ENCODE data around the gene RAPGEF1. TPM values are rescaled to one million over a fixed set of nuclear protein-coding genes. Genes with fewer than 3 reads are reported as not detected.
A peak's percentile ranks its signal among the peaks of the same experiment; 100 is the strongest.

Gene RAPGEF1
- polyA plus RNA-seq, 1 donor, result 122 TPM

GRCh38 chr9:131595696-131596429 lies 144.0 kb downstream of the RAPGEF1 start:
- no peak for DNase-seq

GRCh38 chr9:131594906-131595665 lies 144.8 kb downstream of the RAPGEF1 start:
- DNase-seq, result no peak

GRCh38 chr9:131593936-131594665 lies 145.8 kb downstream of the RAPGEF1 start:
- no peak for DNase-seq

- DNase-seq, result no peak
These were observed 146.6 kb downstream of the RAPGEF1 start for GRCh38 chr9:131593091-131593820.

GRCh38 chr9:131591845-131592208 lies 148.0 kb downstream of the RAPGEF1 start:
- no peak for DNase-seq

GRCh38 chr9:131590907-131591844 lies 148.7 kb downstream of the RAPGEF1 start:
- DNase-seq, result peak; percentile 72

- no peak for DNase-seq
These were observed 149.4 kb downstream of the RAPGEF1 start for GRCh38 chr9:131590449-131590848.

- DNase-seq, result no peak
These were observed 149.9 kb downstream of the RAPGEF1 start for GRCh38 chr9:131589993-131590392.

- DNase-seq, result no peak
These were observed 150.7 kb downstream of the RAPGEF1 start for GRCh38 chr9:131589124-131589711.

- DNase-seq, result no peak
These were observed 151.5 kb downstream of the RAPGEF1 start for GRCh38 chr9:131588396-131588795.

GRCh38 chr9:131587906-131588305 lies 152.0 kb downstream of the RAPGEF1 start:
- DNase-seq, result no peak

- no peak for DNase-seq
These were observed 152.5 kb downstream of the RAPGEF1 start for GRCh38 chr9:131587331-131587730.

- no peak for DNase-seq
These were observed 154.5 kb downstream of the RAPGEF1 start for GRCh38 chr9:131585375-131585774.

- no peak for DNase-seq
These were observed 155.0 kb downstream of the RAPGEF1 start for GRCh38 chr9:131584858-131585257.

GRCh38 chr9:131583836-131584555 lies 155.9 kb downstream of the RAPGEF1 start:
- no peak for DNase-seq

GRCh38 chr9:131583337-131583645 lies 156.6 kb downstream of the RAPGEF1 start:
- no peak for DNase-seq

GRCh38 chr9:131582466-131583336 lies 157.2 kb downstream of the RAPGEF1 start:
- no peak for DNase-seq

- DNase-seq, result no peak
These were observed 157.8 kb downstream of the RAPGEF1 start for GRCh38 chr9:131582056-131582455.

- no peak for DNase-seq
These were observed 159.5 kb downstream of the RAPGEF1 start for GRCh38 chr9:131580358-131580757.
